Thyroid gland (tissue), 4 donors: ENCODE measurements around the gene KRT26.

Experiments used
- CTCF ChIP-seq, 6 experiments: fragments of 200-600 bp in 3 of 6; fragments of 450-650 bp in 3 of 6; sonication (generic) in 3 of 6; IDR thresholded peaks; one replicate each; pipeline ENCODE4 v1.5.1; 2016 to 2019; ENCODE audit warnings: antibody characterized with exemption in 6 of 6, mild to moderate bottlenecking in 2 of 6, inconsistent platforms in 1 of 6, moderate library complexity in 1 of 6
- POLR2A ChIP-seq, 2 donors: fragments of 450-650 bp; IDR thresholded peaks; one replicate each; pipeline ENCODE4 v1.6.1; 2017; ENCODE audit warnings: antibody characterized with exemption in 2 of 2, mild to moderate bottlenecking in 2 of 2, moderate library complexity in 1 of 2

- TF ChIP-seq CTCF (IDR thresholded peaks at IDR 0.05) (no peak), POLR2A (IDR thresholded peaks at IDR 0.05) (no peak)
Measured at GRCh38 chr17:40800381-40800780, 28.4 kb upstream of the KRT26 start.
